Neural cell (in vitro differentiated cells): ENCODE results near the gene LAYN.

Source experiments
- EP300 ChIP-seq: fragments of 450-650 bp; conservative IDR thresholded peaks from 2 replicates; pipeline ENCODE4 v1.6.1; 2014; ENCODE audit warnings: antibody characterized with exemption, mild to moderate bottlenecking, moderate library complexity; ENCODE audit not compliant: poor library complexity, severe bottlenecking
- EZH2 ChIP-seq: fragments of 200-600, 300-800 bp; shearing (Covaris generic), sonication (generic); IDR thresholded peaks from 2 replicates; pipeline ENCODE4 v1.6.1; 2014; ENCODE audit warnings: antibody characterized with exemption, low read length, borderline replicate concordance, mild to moderate bottlenecking; ENCODE audit not compliant: insufficient read depth, poor library complexity, severe bottlenecking
- MXI1 ChIP-seq: fragments of 450-650 bp; conservative IDR thresholded peaks from 2 replicates; pipeline ENCODE4 v1.6.1; 2014; ENCODE audit warnings: antibody characterized with exemption, mild to moderate bottlenecking; ENCODE audit not compliant: poor library complexity, severe bottlenecking
- POLR2AphosphoS5 ChIP-seq: IDR thresholded peaks from 2 replicates; pipeline ENCODE4 v1.6.1; 2012
- RAD21 ChIP-seq: fragments of 450-650 bp; conservative IDR thresholded peaks from 2 replicates; pipeline ENCODE4 v1.6.1; 2014; ENCODE audit warnings: antibody characterized with exemption, mild to moderate bottlenecking, moderate library complexity
- SMC3 ChIP-seq: fragments of 450-650 bp; conservative IDR thresholded peaks from 2 replicates; pipeline ENCODE4 v1.6.1; 2014; ENCODE audit warnings: antibody characterized with exemption, mild to moderate bottlenecking, moderate library complexity; ENCODE audit not compliant: poor library complexity
- TAF1 ChIP-seq: IDR thresholded peaks from 2 replicates; pipeline ENCODE4 v1.6.1; 2012; ENCODE audit warnings: low read depth
- TF ChIP-seq, protein P1 (sequence below): IDR thresholded peaks from 2 replicates; pipeline ENCODE4 v1.6.1; 2012; ENCODE audit warnings: borderline replicate concordance
- TF ChIP-seq, protein P2 (sequence below): fragments of 450-650 bp; IDR thresholded peaks from 2 replicates; pipeline ENCODE4 v1.5.1; 2014; ENCODE audit warnings: antibody characterized with exemption, mild to moderate bottlenecking, moderate library complexity; ENCODE audit not compliant: poor library complexity, severe bottlenecking

DNA sequence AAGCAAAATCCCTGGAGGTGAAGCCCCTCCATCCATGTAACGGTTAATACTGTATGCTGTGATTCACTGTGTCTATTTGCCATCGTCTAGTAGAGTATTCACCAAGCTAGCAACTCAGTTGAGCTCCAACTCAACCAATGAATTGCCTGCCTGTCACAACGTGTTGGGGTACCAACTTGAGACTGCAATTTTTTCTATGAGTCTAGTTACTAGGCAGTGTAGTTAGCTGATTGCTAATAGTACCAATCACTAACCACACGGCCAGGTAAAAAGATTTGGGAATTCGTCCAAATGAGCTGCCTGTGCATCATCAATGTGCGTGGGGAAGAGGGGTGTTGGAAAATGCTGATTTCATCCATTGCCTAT, 27.3 kb upstream of the LAYN start:
- TF ChIP-seq, protein P1, sequence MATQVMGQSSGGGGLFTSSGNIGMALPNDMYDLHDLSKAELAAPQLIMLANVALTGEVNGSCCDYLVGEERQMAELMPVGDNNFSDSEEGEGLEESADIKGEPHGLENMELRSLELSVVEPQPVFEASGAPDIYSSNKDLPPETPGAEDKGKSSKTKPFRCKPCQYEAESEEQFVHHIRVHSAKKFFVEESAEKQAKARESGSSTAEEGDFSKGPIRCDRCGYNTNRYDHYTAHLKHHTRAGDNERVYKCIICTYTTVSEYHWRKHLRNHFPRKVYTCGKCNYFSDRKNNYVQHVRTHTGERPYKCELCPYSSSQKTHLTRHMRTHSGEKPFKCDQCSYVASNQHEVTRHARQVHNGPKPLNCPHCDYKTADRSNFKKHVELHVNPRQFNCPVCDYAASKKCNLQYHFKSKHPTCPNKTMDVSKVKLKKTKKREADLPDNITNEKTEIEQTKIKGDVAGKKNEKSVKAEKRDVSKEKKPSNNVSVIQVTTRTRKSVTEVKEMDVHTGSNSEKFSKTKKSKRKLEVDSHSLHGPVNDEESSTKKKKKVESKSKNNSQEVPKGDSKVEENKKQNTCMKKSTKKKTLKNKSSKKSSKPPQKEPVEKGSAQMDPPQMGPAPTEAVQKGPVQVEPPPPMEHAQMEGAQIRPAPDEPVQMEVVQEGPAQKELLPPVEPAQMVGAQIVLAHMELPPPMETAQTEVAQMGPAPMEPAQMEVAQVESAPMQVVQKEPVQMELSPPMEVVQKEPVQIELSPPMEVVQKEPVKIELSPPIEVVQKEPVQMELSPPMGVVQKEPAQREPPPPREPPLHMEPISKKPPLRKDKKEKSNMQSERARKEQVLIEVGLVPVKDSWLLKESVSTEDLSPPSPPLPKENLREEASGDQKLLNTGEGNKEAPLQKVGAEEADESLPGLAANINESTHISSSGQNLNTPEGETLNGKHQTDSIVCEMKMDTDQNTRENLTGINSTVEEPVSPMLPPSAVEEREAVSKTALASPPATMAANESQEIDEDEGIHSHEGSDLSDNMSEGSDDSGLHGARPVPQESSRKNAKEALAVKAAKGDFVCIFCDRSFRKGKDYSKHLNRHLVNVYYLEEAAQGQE = no peak
- TF ChIP-seq RAD21 (no peak), TAF1 (no peak), EP300 (no peak), EZH2 (no peak), MXI1 (no peak), POLR2AphosphoS5 (no peak), SMC3 (no peak)
- TF ChIP-seq, protein P2, sequence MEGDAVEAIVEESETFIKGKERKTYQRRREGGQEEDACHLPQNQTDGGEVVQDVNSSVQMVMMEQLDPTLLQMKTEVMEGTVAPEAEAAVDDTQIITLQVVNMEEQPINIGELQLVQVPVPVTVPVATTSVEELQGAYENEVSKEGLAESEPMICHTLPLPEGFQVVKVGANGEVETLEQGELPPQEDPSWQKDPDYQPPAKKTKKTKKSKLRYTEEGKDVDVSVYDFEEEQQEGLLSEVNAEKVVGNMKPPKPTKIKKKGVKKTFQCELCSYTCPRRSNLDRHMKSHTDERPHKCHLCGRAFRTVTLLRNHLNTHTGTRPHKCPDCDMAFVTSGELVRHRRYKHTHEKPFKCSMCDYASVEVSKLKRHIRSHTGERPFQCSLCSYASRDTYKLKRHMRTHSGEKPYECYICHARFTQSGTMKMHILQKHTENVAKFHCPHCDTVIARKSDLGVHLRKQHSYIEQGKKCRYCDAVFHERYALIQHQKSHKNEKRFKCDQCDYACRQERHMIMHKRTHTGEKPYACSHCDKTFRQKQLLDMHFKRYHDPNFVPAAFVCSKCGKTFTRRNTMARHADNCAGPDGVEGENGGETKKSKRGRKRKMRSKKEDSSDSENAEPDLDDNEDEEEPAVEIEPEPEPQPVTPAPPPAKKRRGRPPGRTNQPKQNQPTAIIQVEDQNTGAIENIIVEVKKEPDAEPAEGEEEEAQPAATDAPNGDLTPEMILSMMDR = no peak
